Activated T-cell treated with anti-CD3 and anti-CD28 coated beads, Interleukin-2, amount 50 U/mL, for 72 hours (primary cell): Measurements from ENCODE around the gene ZFAND2B. TPM values are rescaled to one million over a fixed set of nuclear protein-coding genes. Genes with fewer than 3 reads are reported as not detected.

Experiments used
- ATAC-seq, 2 donors: fragments of 150-1000 bp; cut with Tn5 transposase; replicated peaks in 1 of 2; 2 replicates each; pipeline ENCODE4 v1.10.0; 2021; ENCODE audit warnings: moderate library complexity in 2 of 2, mild to moderate bottlenecking in 1 of 2
- DNase-seq, 2 donors: peaks; one replicate each; pipeline ENCODE4 v3.0.0; 2021 to 2022; ENCODE audit warnings: mixed read lengths in 1 of 2
- H3K27ac Mint-ChIP-seq: one replicate; pipeline ENCODE4 v1.8.0; 2022; ENCODE audit warnings: mild to moderate bottlenecking, moderate library complexity, mixed read lengths
- H3K27me3 Mint-ChIP-seq: one replicate; pipeline ENCODE4 v1.8.0; 2022; ENCODE audit warnings: low read depth, mixed read lengths
- H3K36me3 Mint-ChIP-seq, 2 donors: one replicate each; pipeline ENCODE4 v1.8.0; 2022; ENCODE audit warnings: mixed read lengths in 2 of 2, mild to moderate bottlenecking in 1 of 2; ENCODE audit not compliant: insufficient read depth in 2 of 2
- H3K4me1 Mint-ChIP-seq: one replicate; pipeline ENCODE4 v1.8.0; 2022; ENCODE audit warnings: low read depth, mixed read lengths
- H3K4me3 Mint-ChIP-seq, 2 donors: one replicate each; pipeline ENCODE4 v1.8.0; 2022; ENCODE audit warnings: mild to moderate bottlenecking in 2 of 2, mixed read lengths in 2 of 2, moderate library complexity in 2 of 2
- H3K9me3 Mint-ChIP-seq, 2 donors: one replicate each; pipeline ENCODE4 v1.8.0; 2022; ENCODE audit warnings: mixed read lengths in 2 of 2
- total RNA-seq, 2 donors: library from RNA; stranded (reverse); gene quantifications; one replicate each; pipeline ENCODE4 v1.2.3, GENCODE V29; 2022

Gene ZFAND2B
- total RNA-seq, 2 donors from 2014 or later: 45.5 to 47.7 TPM

GRCh38 chr2:219178377-219179175 lies 28.0 kb upstream of the ZFAND2B start:
- Mint-ChIP-seq H3K4me1 (peaks cover 69% of the 10 kb centered on the region), H3K27ac (peak overlapping the region; percentile 9)

GRCh38 chr2:219179601-219180465 lies 26.7 kb upstream of the ZFAND2B start:
- peak overlapping the region; percentile 76 to 99 for H3K4me3 Mint-ChIP-seq
- H3K36me3 Mint-ChIP-seq: peaks cover 12 to 20% of the 10 kb centered on the region in 2 donors
- no peaks in the 10 kb centered on the region for H3K27me3 Mint-ChIP-seq
- peaks cover 59% of the 10 kb centered on the region for H3K4me1 Mint-ChIP-seq
- no peaks in the 10 kb centered on the region for H3K9me3 Mint-ChIP-seq
- ATAC-seq (no peak), DNase-seq (no peak)
- H3K27ac Mint-ChIP-seq: no peak overlapping the region

More at GRCh38 chr2:219178377-219179175, 28.0 kb upstream of the ZFAND2B start:
- DNase-seq: peak; percentile 43 to 52
- peak overlapping the region; percentile 76 to 99 for H3K4me3 Mint-ChIP-seq
- no peaks in the 10 kb centered on the region for H3K9me3 Mint-ChIP-seq
- peak in 1 of 2 donors; percentile 10 for ATAC-seq
- peaks cover 12 to 20% of the 10 kb centered on the region in 2 donors for H3K36me3 Mint-ChIP-seq
- H3K27me3 Mint-ChIP-seq: no peaks in the 10 kb centered on the region

GRCh38 chr2:219180961-219181360 lies 25.6 kb upstream of the ZFAND2B start:
- peak overlapping the region in 1 of 2 donors; percentile 11 for H3K4me3 Mint-ChIP-seq

GRCh38 chr2:219181531-219181930 lies 25.1 kb upstream of the ZFAND2B start:
- H3K4me1 Mint-ChIP-seq: peaks cover 56% of the 10 kb centered on the region
- H3K36me3 Mint-ChIP-seq: peaks cover 12 to 22% of the 10 kb centered on the region in 2 donors
- H3K27me3 Mint-ChIP-seq: no peaks in the 10 kb centered on the region
- no peaks in the 10 kb centered on the region for H3K9me3 Mint-ChIP-seq
- peak overlapping the region; percentile 58 for H3K27ac Mint-ChIP-seq
- ATAC-seq (no peak), DNase-seq (no peak)
- peak overlapping the region in 1 of 2 donors; percentile 36 for H3K4me3 Mint-ChIP-seq

More at GRCh38 chr2:219180961-219181360, 25.6 kb upstream of the ZFAND2B start:
- Mint-ChIP-seq H3K4me1 (peaks cover 52% of the 10 kb centered on the region), H3K27ac (peak overlapping the region; percentile 22), H3K36me3 (peaks cover 12 to 22% of the 10 kb centered on the region in 2 donors), H3K9me3 (no peaks in the 10 kb centered on the region), H3K27me3 (no peaks in the 10 kb centered on the region)
- no peak for ATAC-seq
- no peak for DNase-seq

GRCh38 chr2:219182331-219183150 lies 24.0 kb upstream of the ZFAND2B start:
- Mint-ChIP-seq H3K36me3 (peaks cover 12 to 19% of the 10 kb centered on the region in 2 donors), H3K4me3 (peak overlapping the region in 1 of 2 donors; percentile 36), H3K27me3 (no peaks in the 10 kb centered on the region), H3K27ac (peak overlapping the region; percentile 12), H3K9me3 (no peaks in the 10 kb centered on the region), H3K4me1 (peaks cover 60% of the 10 kb centered on the region)
- DNase-seq (peak; percentile 36 to 59), ATAC-seq (peak in 1 of 2 donors; percentile 44)

GRCh38 chr2:219183151-219183772 lies 23.3 kb upstream of the ZFAND2B start:
- no peak for DNase-seq
- H3K4me3 Mint-ChIP-seq: peak overlapping the region in 1 of 2 donors; percentile 15
- H3K36me3 Mint-ChIP-seq: peaks cover 13 to 18% of the 10 kb centered on the region in 2 donors
- H3K27me3 Mint-ChIP-seq: no peaks in the 10 kb centered on the region
- peaks cover 59% of the 10 kb centered on the region for H3K4me1 Mint-ChIP-seq
- no peak for ATAC-seq
- peak overlapping the region; percentile 27 for H3K27ac Mint-ChIP-seq
- no peaks in the 10 kb centered on the region for H3K9me3 Mint-ChIP-seq

GRCh38 chr2:219184121-219184520 lies 22.5 kb upstream of the ZFAND2B start:
- H3K4me3 Mint-ChIP-seq: no peak overlapping the region
- ATAC-seq: no peak
- no peak for DNase-seq
- no peaks in the 10 kb centered on the region for H3K9me3 Mint-ChIP-seq
- peak overlapping the region; percentile 27 for H3K27ac Mint-ChIP-seq
- H3K4me1 Mint-ChIP-seq: peaks cover 55% of the 10 kb centered on the region
- no peaks in the 10 kb centered on the region for H3K27me3 Mint-ChIP-seq
- peaks cover 13 to 15% of the 10 kb centered on the region in 2 donors for H3K36me3 Mint-ChIP-seq

- DNase-seq: peak; percentile 29 to 36
- H3K4me3 Mint-ChIP-seq: peak overlapping the region in 1 of 2 donors; percentile 10
- H3K4me1 Mint-ChIP-seq: peaks cover 30% of the 10 kb centered on the region
Measured at GRCh38 chr2:219186754-219187456, 19.7 kb upstream of the ZFAND2B start.

GRCh38 chr2:219197388-219197787 lies 9.2 kb upstream of the ZFAND2B start:
- Mint-ChIP-seq H3K9me3 (no peaks in the 10 kb centered on the region), H3K36me3 (no peaks in the 10 kb centered on the region), H3K27me3 (no peaks in the 10 kb centered on the region), H3K4me3 (no peak overlapping the region), H3K4me1 (peaks cover 20% of the 10 kb centered on the region), H3K27ac (no peak overlapping the region)
- ATAC-seq: no peak
- DNase-seq: no peak

More at GRCh38 chr2:219186754-219187456, 19.7 kb upstream of the ZFAND2B start:
- peak; percentile 89 to 91 for ATAC-seq
- no peaks in the 10 kb centered on the region for H3K27me3 Mint-ChIP-seq
- peaks cover 6 to 11% of the 10 kb centered on the region in 2 donors for H3K36me3 Mint-ChIP-seq
- H3K9me3 Mint-ChIP-seq: no peaks in the 10 kb centered on the region
- H3K27ac Mint-ChIP-seq: peak overlapping the region; percentile 51

- H3K27ac Mint-ChIP-seq: no peak overlapping the region
- peaks cover 20% of the 10 kb centered on the region for H3K4me1 Mint-ChIP-seq
- DNase-seq: no peak
- no peak for ATAC-seq
- no peaks in the 10 kb centered on the region for H3K9me3 Mint-ChIP-seq
- no peaks in the 10 kb centered on the region for H3K27me3 Mint-ChIP-seq
- peak overlapping the region in 1 of 2 donors; percentile 39 for H3K4me3 Mint-ChIP-seq
- H3K36me3 Mint-ChIP-seq: peaks cover 0 to 2% of the 10 kb centered on the region in 2 donors
Measured at GRCh38 chr2:219198974-219199373, 7.6 kb upstream of the ZFAND2B start.

- DNase-seq (no peak), ATAC-seq (no peak)
- Mint-ChIP-seq H3K27me3 (no peaks in the 10 kb centered on the region), H3K36me3 (peaks cover 1 to 5% of the 10 kb centered on the region in 2 donors), H3K4me3 (peak overlapping the region; percentile 28 to 39), H3K9me3 (peaks cover 0 to 3% of the 10 kb centered on the region in 2 donors), H3K4me1 (peaks cover 20% of the 10 kb centered on the region), H3K27ac (no peak overlapping the region)
Measured at GRCh38 chr2:219199470-219200211, 6.9 kb upstream of the ZFAND2B start.
